Gastroesophageal sphincter (tissue), 4 donors: ENCODE results near the gene DNASE1L2. TPM values are rescaled to one million over a fixed set of nuclear protein-coding genes. Genes with fewer than 3 reads are reported as not detected.

Source experiments
- ATAC-seq: fragments of 150-250 bp; one replicate; pipeline ENCODE4 v1.9.1; 2016; ENCODE audit warnings: mild to moderate bottlenecking, moderate library complexity
- H3K27ac ChIP-seq, 4 donors: fragments of 200-600 bp; sonication (generic) in 3 of 4; 1 replicate in 3 of 4; 2 replicates in 1 of 4; pipeline ENCODE4 v1.5.1; 2016 to 2019
- H3K27me3 ChIP-seq: fragments of 200-600 bp; sonication (generic); one replicate; pipeline ENCODE4 v1.5.1; 2019
- H3K36me3 ChIP-seq, 2 donors: fragments of 200-600 bp; sonication (generic); one replicate each; pipeline ENCODE4 v1.5.1; 2019; ENCODE audit warnings: control low read depth in 1 of 2
- H3K4me1 ChIP-seq, 3 donors: fragments of 200-600 bp; sonication (generic); 1 replicate in 2 of 3; 2 replicates in 1 of 3; pipeline ENCODE4 v1.5.1; 2016 to 2019; ENCODE audit warnings: control low read depth in 2 of 3
- H3K4me3 ChIP-seq, 2 donors: fragments of 200-600 bp; sonication (generic); one replicate each; pipeline ENCODE4 v1.5.1; 2019; ENCODE audit warnings: mild to moderate bottlenecking in 1 of 2, moderate library complexity in 1 of 2
- H3K9me3 ChIP-seq, 3 donors: fragments of 200-600 bp; sonication (generic); one replicate each; pipeline ENCODE4 v1.5.1; 2017 to 2019; ENCODE audit warnings: control low read depth in 2 of 3
- EP300 ChIP-seq: sonication (generic); formaldehyde crosslinking; IDR thresholded peaks from one replicate; pipeline ENCODE4 v1.6.1; 2017; ENCODE audit warnings: antibody characterized with exemption, mild to moderate bottlenecking
- POLR2A ChIP-seq, 2 donors: fragments of 450-650 bp; IDR thresholded peaks; one replicate each; pipeline ENCODE4 v1.6.1; 2017; ENCODE audit warnings: antibody characterized with exemption in 2 of 2, mild to moderate bottlenecking in 2 of 2, moderate library complexity in 1 of 2
- POLR2AphosphoS5 ChIP-seq: sonication (generic); formaldehyde crosslinking; IDR thresholded peaks from one replicate; pipeline ENCODE4 v1.6.1; 2017; ENCODE audit warnings: antibody characterized with exemption
- WGBS, 2 donors: methylation state at CpG; one replicate each; pipeline ENCODE4 v1.1.5; 2018; ENCODE audit warnings: low coverage in 1 of 2; 5-methylcytosine and 5-hydroxymethylcytosine counted together
- total RNA-seq, 4 donors: library from RNA; depleted of rRNA; stranded (reverse); fragments of >200 nt; gene quantifications; one replicate each; pipeline ENCODE4 v1.1.0, GENCODE V29; 2016
- TF ChIP-seq, protein P1 (sequence below), 4 experiments: fragments of 200-600 bp in 2 of 4; fragments of 450-650 bp in 2 of 4; sonication (generic) in 1 of 4; IDR thresholded peaks; one replicate each; pipeline ENCODE4 v1.5.1; 2017 to 2019; ENCODE audit warnings: antibody characterized with exemption in 4 of 4, mild to moderate bottlenecking in 2 of 4, moderate library complexity in 2 of 4

The DNASE1L2 gene
- total RNA-seq, 4 donors from 2014 or later: 0.27 to 1.7 (median 1.1) TPM; not detected in 1

DNA sequence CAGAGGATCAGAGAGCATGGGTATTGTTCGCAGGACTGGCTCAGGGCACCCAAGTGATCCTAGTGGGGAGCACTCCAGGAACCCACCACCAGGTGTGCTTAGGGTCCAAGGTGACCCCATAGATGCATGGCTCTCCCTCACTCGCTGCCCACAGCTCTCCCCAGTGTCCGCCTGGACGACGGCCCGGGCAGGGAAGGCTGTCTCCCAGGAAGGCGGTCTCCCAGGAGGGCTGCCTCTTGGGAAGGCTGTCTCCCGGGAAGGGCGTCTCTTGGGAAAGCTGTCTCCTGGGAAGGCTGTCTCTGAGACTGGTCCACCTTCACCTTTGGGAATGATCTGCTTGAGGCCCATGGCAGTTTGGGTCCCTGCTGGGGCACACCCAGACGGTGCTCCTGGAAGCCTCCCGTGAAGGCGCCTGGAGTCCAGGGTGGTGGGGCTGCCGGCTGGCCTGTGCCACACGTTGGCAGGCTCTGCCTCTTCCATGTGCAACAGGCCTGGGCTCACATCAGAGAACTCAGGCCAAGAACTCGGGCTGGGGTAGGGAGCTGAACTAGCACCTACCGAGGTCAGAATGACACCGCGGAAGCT, 10.1 kb downstream of the DNASE1L2 start:
- no peak for TF ChIP-seq EP300
- no peak for ATAC-seq
- WGBS, 2 donors: 100% methylated on average over 2 of the region's 18 CpGs; no CpG with 5 or more reads in 1 of the 2 donors
- Histone ChIP-seq H3K9me3 (no peaks in the 10 kb centered on the region), H3K36me3 (peaks cover 0 to 60% of the 10 kb centered on the region in 2 donors), H3K27ac (no peak overlapping the region), H3K4me3 (no peak overlapping the region), H3K4me1 (peaks cover 3 to 28% (median 6%) of the 10 kb centered on the region in 3 donors), H3K27me3 (no peaks in the 10 kb centered on the region)

- H3K9me3 ChIP-seq: no peaks in the 10 kb centered on the region
- TF ChIP-seq, protein P1, sequence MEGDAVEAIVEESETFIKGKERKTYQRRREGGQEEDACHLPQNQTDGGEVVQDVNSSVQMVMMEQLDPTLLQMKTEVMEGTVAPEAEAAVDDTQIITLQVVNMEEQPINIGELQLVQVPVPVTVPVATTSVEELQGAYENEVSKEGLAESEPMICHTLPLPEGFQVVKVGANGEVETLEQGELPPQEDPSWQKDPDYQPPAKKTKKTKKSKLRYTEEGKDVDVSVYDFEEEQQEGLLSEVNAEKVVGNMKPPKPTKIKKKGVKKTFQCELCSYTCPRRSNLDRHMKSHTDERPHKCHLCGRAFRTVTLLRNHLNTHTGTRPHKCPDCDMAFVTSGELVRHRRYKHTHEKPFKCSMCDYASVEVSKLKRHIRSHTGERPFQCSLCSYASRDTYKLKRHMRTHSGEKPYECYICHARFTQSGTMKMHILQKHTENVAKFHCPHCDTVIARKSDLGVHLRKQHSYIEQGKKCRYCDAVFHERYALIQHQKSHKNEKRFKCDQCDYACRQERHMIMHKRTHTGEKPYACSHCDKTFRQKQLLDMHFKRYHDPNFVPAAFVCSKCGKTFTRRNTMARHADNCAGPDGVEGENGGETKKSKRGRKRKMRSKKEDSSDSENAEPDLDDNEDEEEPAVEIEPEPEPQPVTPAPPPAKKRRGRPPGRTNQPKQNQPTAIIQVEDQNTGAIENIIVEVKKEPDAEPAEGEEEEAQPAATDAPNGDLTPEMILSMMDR (IDR thresholded peaks at IDR 0.05): no peak
- TF ChIP-seq POLR2AphosphoS5: no peak
- no peak for TF ChIP-seq EP300
- TF ChIP-seq POLR2A (IDR thresholded peaks at IDR 0.05): no peak
- peak overlapping the region; percentile 66 to 85 for H3K4me3 ChIP-seq
- 5 to 7% methylated on average over 5 to 26 of the region's 35 CpGs for WGBS, 2 donors
- H3K4me1 ChIP-seq: peaks cover 3 to 37% (median 6%) of the 10 kb centered on the region in 3 donors
- H3K36me3 ChIP-seq: peaks cover 0 to 51% of the 10 kb centered on the region in 2 donors
- peak overlapping the region; percentile 71 to 97 (median 94) for H3K27ac ChIP-seq
- no peaks in the 10 kb centered on the region for H3K27me3 ChIP-seq
- ATAC-seq: no peak
These were observed 14.5 kb downstream of the DNASE1L2 start for GRCh38 chr16:2250652-2251295.

GRCh38 chr16:2251296-2252111, 15.3 kb downstream of the DNASE1L2 start, which contains the start of gene ECI1:
ECI1 (minus strand) TSS chr16:2251587; CDS start chr16:2251566, 21 bp downstream.
- WGBS, 2 donors: 40% methylated on average over 1 of the region's 88 CpGs; no CpG with 5 or more reads in 1 of the 2 donors
- H3K4me1 ChIP-seq: peaks cover 3 to 37% (median 6%) of the 10 kb centered on the region in 3 donors
- H3K9me3 ChIP-seq: no peaks in the 10 kb centered on the region
- peak; percentile 98 for ATAC-seq
- H3K4me3 ChIP-seq: peak within 1 kb of the TSS; percentile 66 to 85
- no peaks in the 10 kb centered on the region for H3K27me3 ChIP-seq
- peak within 1 kb of the TSS; percentile 71 to 97 (median 94) for H3K27ac ChIP-seq
- TF ChIP-seq EP300 (no peak), POLR2AphosphoS5 (peak; percentile 84), POLR2A (IDR thresholded peaks at IDR 0.05) (peak; percentile 83 to 86)
- TF ChIP-seq, protein P1 (IDR thresholded peaks at IDR 0.05): peak in 3 of 4 experiments; percentile 79 to 89 (median 85)
- peaks cover 0 to 51% of the 10 kb centered on the region in 2 donors for H3K36me3 ChIP-seq

GRCh38 chr16:2252806-2253148, 16.5 kb downstream of the DNASE1L2 start:
- no peak overlapping the region for H3K4me3 ChIP-seq
- no peaks in the 10 kb centered on the region for H3K9me3 ChIP-seq
- peaks cover 0 to 55% of the 10 kb centered on the region in 2 donors for H3K36me3 ChIP-seq
- peak overlapping the region in 2 of 4 donors; percentile 91 to 97 for H3K27ac ChIP-seq
- peaks cover 3 to 37% (median 6%) of the 10 kb centered on the region in 3 donors for H3K4me1 ChIP-seq
- no peaks in the 10 kb centered on the region for H3K27me3 ChIP-seq
- ATAC-seq: no peak
- 84 to 92% methylated on average over 4 to 7 of the region's 7 CpGs for WGBS, 2 donors
- TF ChIP-seq POLR2AphosphoS5: no peak
- TF ChIP-seq EP300: no peak
- no peak for TF ChIP-seq POLR2A (IDR thresholded peaks at IDR 0.05)
- TF ChIP-seq, protein P1 (IDR thresholded peaks at IDR 0.05): no peak

- no peak for ATAC-seq
- H3K27me3 ChIP-seq: no peaks in the 10 kb centered on the region
- H3K9me3 ChIP-seq: no peaks in the 10 kb centered on the region
- peaks cover 3 to 35% (median 6%) of the 10 kb centered on the region in 3 donors for H3K4me1 ChIP-seq
- H3K27ac ChIP-seq: no peak overlapping the region
- H3K36me3 ChIP-seq: peaks cover 0 to 60% of the 10 kb centered on the region in 2 donors
- H3K4me3 ChIP-seq: no peak overlapping the region
- WGBS, 2 donors: 79% methylated on average over 5 to 6 of the region's 11 CpGs
- TF ChIP-seq POLR2AphosphoS5 (no peak), POLR2A (IDR thresholded peaks at IDR 0.05) (no peak), EP300 (no peak)
- TF ChIP-seq, protein P1 (IDR thresholded peaks at IDR 0.05): no peak
These were observed 17.0 kb downstream of the DNASE1L2 start for GRCh38 chr16:2253293-2253692.
